AG09309 (cell line): Measurements from ENCODE around the gene HDAC7.

ENCODE experiments used
- DNase-seq: peaks from one replicate; pipeline ENCODE4 v3.0.0-alpha.2; 2010; ENCODE audit warnings: low read depth
- H3K4me3 ChIP-seq: 2 replicates; pipeline ENCODE4 v1.5.1; 2011; ENCODE audit warnings: mild to moderate bottlenecking, low read depth, low read length, moderate library complexity; ENCODE audit not compliant: control insufficient read depth
- CTCF ChIP-seq: IDR thresholded peaks from 2 replicates; pipeline ENCODE4 v1.5.1; 2011; ENCODE audit warnings: mild to moderate bottlenecking, low read depth, low read length, inconsistent platforms; ENCODE audit not compliant: insufficient read depth, control insufficient read depth; ENCODE audit errors: missing control alignments

Gene HDAC7

GRCh38 chr12:47743311-47743860 lies 76.3 kb downstream of the HDAC7 start:
- no peak for TF ChIP-seq CTCF
- DNase-seq = no peak
- no peak overlapping the region for H3K4me3 ChIP-seq

GRCh38 chr12:47742253-47742825 lies 77.4 kb downstream of the HDAC7 start:
- TF ChIP-seq CTCF = peak; percentile 96
- no peak overlapping the region for H3K4me3 ChIP-seq
- DNase-seq = no peak

DNA sequence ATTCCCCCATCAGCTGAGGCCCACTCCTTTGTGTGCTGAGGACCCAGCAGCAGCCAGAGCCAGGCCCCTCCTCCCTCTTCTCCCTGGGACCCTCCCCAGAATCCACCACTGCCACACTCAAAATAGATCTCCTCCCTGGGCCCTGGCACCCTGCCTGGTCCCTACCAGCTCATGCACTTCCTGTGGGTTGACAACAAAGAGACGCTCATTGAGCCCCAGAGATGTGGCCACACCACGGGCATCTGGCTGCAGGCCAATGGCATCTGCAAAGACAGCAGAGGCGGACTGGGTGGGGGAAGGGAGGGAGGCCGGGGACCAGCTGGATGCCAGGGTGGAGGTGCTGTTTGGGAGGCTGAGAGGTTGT lies 78.4 kb downstream of the HDAC7 start:
- TF ChIP-seq CTCF = no peak
- no peak for DNase-seq
- no peak overlapping the region for H3K4me3 ChIP-seq

- no peak for TF ChIP-seq CTCF
- H3K4me3 ChIP-seq = no peak overlapping the region
- DNase-seq = no peak
Measured at GRCh38 chr12:47740606-47741339, 78.9 kb downstream of the HDAC7 start.

- TF ChIP-seq CTCF = no peak
- no peak overlapping the region for H3K4me3 ChIP-seq
- no peak for DNase-seq
Measured at GRCh38 chr12:47739979-47740378, 79.7 kb downstream of the HDAC7 start.

- no peak for TF ChIP-seq CTCF
- H3K4me3 ChIP-seq = no peak overlapping the region
- no peak for DNase-seq
Measured at GRCh38 chr12:47739297-47739696, 80.4 kb downstream of the HDAC7 start.
